Kasumi-1 (cell line): ENCODE measurements around the gene CPSF4L.
A peak's percentile ranks its signal among the peaks of the same experiment; 100 is the strongest.

Experiments used
- DNase-seq, 2 experiments: peaks; one replicate each; lab custom pipeline; 2025; lab: John Stamatoyannopoulos, UW

Gene CPSF4L

GRCh38 chr17:73289549-73290254, 28.0 kb upstream of the CPSF4L start:
- no peak for DNase-seq

- DNase-seq = no peak
Measured at GRCh38 chr17:73288534-73289302, 27.0 kb upstream of the CPSF4L start.

GRCh38 chr17:73286863-73287296, 25.2 kb upstream of the CPSF4L start:
- DNase-seq = no peak

- DNase-seq = no peak
Measured at GRCh38 chr17:73285916-73286862, 24.5 kb upstream of the CPSF4L start.

- DNase-seq = no peak
Measured at GRCh38 chr17:73285603-73285908, 23.9 kb upstream of the CPSF4L start.

- no peak for DNase-seq
Measured at GRCh38 chr17:73284906-73285602, 23.4 kb upstream of the CPSF4L start.

- DNase-seq = no peak
Measured at GRCh38 chr17:73284354-73284753, 22.7 kb upstream of the CPSF4L start.

- peak; percentile 14 to 24 for DNase-seq
Measured at GRCh38 chr17:73283841-73284282, 22.2 kb upstream of the CPSF4L start.

GRCh38 chr17:73283250-73283649, 21.6 kb upstream of the CPSF4L start:
- no peak for DNase-seq

GRCh38 chr17:73282629-73283028, 20.9 kb upstream of the CPSF4L start:
- no peak for DNase-seq

- DNase-seq = no peak
Measured at GRCh38 chr17:73281928-73282327, 20.2 kb upstream of the CPSF4L start.

- DNase-seq = no peak
Measured at GRCh38 chr17:73280191-73280590, 18.5 kb upstream of the CPSF4L start.

- no peak for DNase-seq
Measured at GRCh38 chr17:73279704-73280103, 18.0 kb upstream of the CPSF4L start.

- DNase-seq = no peak
Measured at GRCh38 chr17:73278465-73279453, 17.1 kb upstream of the CPSF4L start.

- DNase-seq = no peak
Measured at GRCh38 chr17:73278049-73278464, 16.4 kb upstream of the CPSF4L start.

- DNase-seq = no peak
Measured at GRCh38 chr17:73274490-73274889, 12.8 kb upstream of the CPSF4L start.

- no peak for DNase-seq
Measured at GRCh38 chr17:73272906-73273218, 11.2 kb upstream of the CPSF4L start.

GRCh38 chr17:73271072-73271471, 9.4 kb upstream of the CPSF4L start:
- DNase-seq = no peak

- DNase-seq = no peak
Measured at GRCh38 chr17:73269791-73270190, 8.1 kb upstream of the CPSF4L start.

GRCh38 chr17:73269329-73269615, 7.6 kb upstream of the CPSF4L start:
- no peak for DNase-seq
